ENCODE measurements around the gene KBTBD4. TPM values are rescaled to one million over a fixed set of nuclear protein-coding genes. Genes with fewer than 3 reads are reported as not detected.

The KBTBD4 gene
- 15.2 and 15.9 TPM in 2 replicates for total RNA-seq (2021)
- long read RNA-seq, transcript KBTBD4-202 (4 exons, 2,372 nt), result major isoform, 186 of 270 reads
- long read RNA-seq, transcript KBTBD4-201 (4 exons, 2,460 nt), result minor isoform, 41 of 270 reads
- long read RNA-seq, transcript KBTBD4-209 (3 exons, 3,079 nt), result minor isoform, 19 of 270 reads
- long read RNA-seq, partial matches to known transcripts, result 0 of 270 reads
- long read RNA-seq, other reads (novel, unspliced or antisense), result 21 of 270 reads

DNA sequence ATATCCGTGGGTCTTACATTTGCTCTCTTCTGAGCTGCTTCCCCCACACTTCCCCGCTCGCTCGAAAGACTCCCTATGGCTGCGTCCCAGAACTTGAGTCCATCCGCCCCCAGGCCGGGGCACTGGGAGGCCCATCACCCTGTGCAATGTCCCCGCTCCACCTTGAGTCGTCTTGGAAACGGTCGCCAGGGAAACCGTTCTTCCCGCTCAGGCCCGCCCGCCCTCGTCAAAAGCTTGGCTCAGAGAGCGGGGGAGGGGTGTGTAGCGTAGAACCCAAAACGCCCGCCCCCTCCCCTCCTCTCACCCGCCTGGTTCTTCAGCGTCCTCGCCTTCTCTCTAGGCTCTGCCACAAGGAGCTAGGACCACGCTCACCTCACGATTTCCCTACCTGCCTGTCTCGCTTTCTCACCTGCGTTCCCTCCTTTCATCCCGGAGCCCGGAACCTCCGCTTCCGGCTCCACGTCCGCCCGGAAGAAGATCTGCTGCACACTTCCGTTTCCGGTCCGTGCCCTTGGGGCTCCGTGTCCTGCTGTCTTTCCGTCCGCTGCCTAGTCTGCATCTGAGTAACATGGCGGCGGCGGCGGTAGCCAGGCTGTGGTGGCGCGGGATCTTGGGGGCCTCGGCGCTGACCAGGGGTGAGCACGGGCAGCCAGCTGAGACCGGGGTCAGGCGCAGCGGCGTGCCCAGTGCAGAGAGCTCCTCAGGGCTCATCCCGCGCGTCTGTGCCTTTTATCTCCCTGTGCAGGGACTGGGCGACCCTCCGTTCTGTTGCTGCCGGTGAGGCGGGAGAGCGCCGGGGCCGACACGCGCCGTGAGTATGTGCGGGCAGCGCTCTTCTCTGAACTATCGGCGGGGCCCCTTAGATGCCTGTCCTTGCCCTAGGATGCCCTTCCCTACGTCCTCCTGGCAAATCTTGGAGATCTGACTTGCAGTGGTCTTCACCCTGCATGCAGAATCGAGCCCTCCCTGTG lies at the start of gene KBTBD4, which contains the start of gene NDUFS3:
Gene KBTBD4 (minus strand): TSS at position 447 of the 971 bp plus-strand sequence. CDS start 19 bp downstream, at position 428.
Gene NDUFS3 (plus strand): TSS at position 551 of the 971 bp plus-strand sequence. CDS start 18 bp downstream, at position 569.
- Histone ChIP-seq H2BK5ac (ENCODE audit: insufficient read length, low read length) (peak within 1 kb of the TSS; percentile 94), H4K91ac (ENCODE audit: insufficient read length, low read depth, low read length) (no peak within 1 kb of the TSS), H3K9ac (ENCODE audit: extremely low read depth, insufficient read length, low read length) (peak within 1 kb of the TSS; percentile 94), H3K4me2 (ENCODE audit: insufficient read depth, insufficient read length, low read length) (peak within 1 kb of the TSS; percentile 98), H3K9me3 (ENCODE audit: control insufficient read depth, low read depth, low read length) (no peaks in the 10 kb centered on the region), H3K14ac (ENCODE audit: insufficient read depth, low read length) (peak within 1 kb of the TSS; percentile 99), H2AFZ (ENCODE audit: low read length) (peak within 1 kb of the TSS; percentile 84), H3K56ac (ENCODE audit: insufficient read length, low read depth, low read length) (no peak within 1 kb of the TSS), H3T11ph (ENCODE audit: low read length) (no peak within 1 kb of the TSS), H2BK120ac (ENCODE audit: low read depth, low read length, poor library complexity, severe bottlenecking) (no peak within 1 kb of the TSS), H2BK20ac (ENCODE audit: low read depth, low read length, poor library complexity, severe bottlenecking) (no peak within 1 kb of the TSS), H4K20me1 (ENCODE audit: control insufficient read depth, insufficient read depth, insufficient read length) (no peaks in the 10 kb centered on the region), H3K23ac (ENCODE audit: insufficient read length, low read depth, low read length) (no peak within 1 kb of the TSS), H2AK5ac (ENCODE audit: insufficient read length, low read length) (no peak within 1 kb of the TSS), H3K18ac (ENCODE audit: insufficient read length, low read depth, low read length) (peak within 1 kb of the TSS; percentile 99), H3K4me1 (ENCODE audit: insufficient read depth, low read length) (peaks cover 5% of the 10 kb centered on the region), H3K27me3 (ENCODE audit: insufficient read depth, low read length) (no peaks in the 10 kb centered on the region), H3K79me2 (ENCODE audit: insufficient read depth, low read length) (peaks cover 7% of the 10 kb centered on the region; the same call in 1 of the 2 replicates), H2BK12ac (ENCODE audit: insufficient read length, low read depth, low read length) (no peak within 1 kb of the TSS), H3K4ac (ENCODE audit: low read depth, low read length) (no peak within 1 kb of the TSS; the same call in 1 of the 2 replicates), H4K8ac (replicated peaks; ENCODE audit: insufficient read length, low read depth, low read length) (peak within 1 kb of the TSS; percentile 37), H3K23me2 (ENCODE audit: insufficient read length, low read depth, low read length, poor library complexity, severe bottlenecking) (peaks cover 4% of the 10 kb centered on the region), H3K79me1 (ENCODE audit: insufficient read depth, low read depth, low read length, poor library complexity, severe bottlenecking) (peaks cover 6% of the 10 kb centered on the region), H2BK15ac (ENCODE audit: low read depth, low read length) (0 out of 2 replicates have a peak within 1 kb of the TSS, but pooled peaks have one; percentile 9), H4K5ac (ENCODE audit: insufficient read length, low read depth, low read length) (peak within 1 kb of the TSS; percentile 37), H3K27ac (ENCODE audit: insufficient read length, low read depth, low read length) (peak within 1 kb of the TSS; percentile 75)
- Mint-ChIP-seq H3K27ac (peak within 1 kb of the TSS; percentile 100), H3K9me3 (peaks cover 0 to 3% of the 10 kb centered on the region in 2 experiments; a peak in 2 of 5 replicates), H3K36me3 (ENCODE audit: insufficient read depth in 1 of 3, low read depth in 3 of 3) (peaks cover 42 to 77% (median 72%) of the 10 kb centered on the region in 3 experiments), H3K4me3 (peak within 1 kb of the TSS; percentile 94 to 100), H3K27me3 (ENCODE audit: low read depth) (no peaks in the 10 kb centered on the region), H3K4me1 (peaks cover 18 to 21% of the 10 kb centered on the region in 2 experiments)
- no peak for TF ChIP-seq CTCF (conservative IDR thresholded peaks at IDR 0.05)
- WGBS (ENCODE audit: extremely low coverage, insufficient read length, low lambda C conversion rate), result no CpG with 5 or more reads among the region's 72 CpGs
- DNase-seq, result peak; percentile 92
